Measurements from ENCODE around the gene EPB41L4B. TPM values are rescaled to one million over a fixed set of nuclear protein-coding genes. Genes with fewer than 3 reads are reported as not detected.

The EPB41L4B gene
- total RNA-seq, 1 experiment from 2014 or later, result 8.1 TPM

- no peak overlapping the region for H3K9ac ChIP-seq (ENCODE audit: low read length)
- intact Hi-C loops (cut with micrococcal nuclease), result no loop called here
- TF ChIP-seq REST (IDR thresholded peaks at IDR 0.05; ENCODE audit: low read depth), result no peak
- no peak for TF ChIP-seq ELF1 (IDR thresholded peaks at IDR 0.05; ENCODE audit: borderline replicate concordance, low read depth)
- TF ChIP-seq CEBPB (IDR thresholded peaks at IDR 0.05; ENCODE audit: low read depth), result no peak
- TF ChIP-seq ZBTB33 (IDR thresholded peaks at IDR 0.05; ENCODE audit: extremely low read depth, insufficient replicate concordance, low read length), result no peak
- TF ChIP-seq CBX3 (IDR thresholded peaks at IDR 0.05; ENCODE audit: low read depth), result no peak
- no peak for TF ChIP-seq YY1 (IDR thresholded peaks at IDR 0.05; ENCODE audit: extremely low read depth, insufficient replicate concordance, low read depth, low read length)
- TF ChIP-seq ZFX (IDR thresholded peaks at IDR 0.05), result no peak
- TF ChIP-seq EGR1 (IDR thresholded peaks at IDR 0.05; ENCODE audit: low read depth), result no peak
- no peak for TF ChIP-seq RAD21 (IDR thresholded peaks at IDR 0.05; ENCODE audit: low read depth)
- no peak for TF ChIP-seq ATF3 (IDR thresholded peaks at IDR 0.05)
- TF ChIP-seq MAX (IDR thresholded peaks at IDR 0.05), result no peak
- no peak for TF ChIP-seq SIN3A (IDR thresholded peaks at IDR 0.05; ENCODE audit: low read depth)
- TF ChIP-seq POLR2A (IDR thresholded peaks at IDR 0.05; ENCODE audit: borderline replicate concordance, extremely low read depth, insufficient read depth, insufficient read length), result no peak
- H3K9me3 ChIP-seq (ENCODE audit: control insufficient read depth in 1 of 2, insufficient read depth in 1 of 2, low read depth in 1 of 2, low read length in 2 of 2), result peaks cover 0 to 6% of the 10 kb centered on the region in 2 experiments; a peak in 1 of 4 replicates
- H3K4me3 ChIP-seq (replicated peaks in 1 of 2; ENCODE audit: low read depth in 1 of 2, low read length in 2 of 2), result no peak overlapping the region
- H4K20me1 ChIP-seq (ENCODE audit: insufficient read depth), result no peaks in the 10 kb centered on the region
- H3K36me3 ChIP-seq (ENCODE audit: control insufficient read depth in 1 of 2, insufficient read depth in 2 of 2, low read length in 2 of 2), result 0 out of 4 replicates have a peak, but pooled peaks cover 0 to 11% of the 10 kb centered on the region in 2 experiments
- H3K27ac ChIP-seq (ENCODE audit: low read depth, low read length), result no peak overlapping the region
- ChIA-PET CTCF (no interaction called here), POLR2A (no interaction called here), RAD21 (ENCODE audit: low non-redundant PET in 1 of 2, low total read pairs in 2 of 2, uncharacterized antibody in 2 of 2, unreplicated experiment in 2 of 2) (no interaction called here)
- H3K4me1 ChIP-seq (ENCODE audit: control insufficient read depth in 1 of 2, insufficient read depth in 2 of 2, low read length in 2 of 2), result no peaks in the 10 kb centered on the region
- no peak overlapping the region for H3K4me2 ChIP-seq (ENCODE audit: low read length)
- no peak for DNase-seq (ENCODE audit: low read depth, low spot score)
- no TSS peak for BruUV-seq (replicated peaks)
- no peaks in the 10 kb centered on the region for H3K9me2 ChIP-seq (ENCODE audit: insufficient read depth)
- H2AFZ ChIP-seq (ENCODE audit: low read depth, low read length, poor library complexity, severe bottlenecking), result no peak overlapping the region
- H3K79me2 ChIP-seq (ENCODE audit: insufficient read depth, low read length), result no peaks in the 10 kb centered on the region
- ATAC-seq, result no peak
- H3K27me3 ChIP-seq (ENCODE audit: insufficient read depth, low read length), result no peaks in the 10 kb centered on the region
Measured at GRCh38 chr9:109272045-109272444, 48.8 kb downstream of the EPB41L4B start.
